NCI-H510A treated with DMSO at 0.1 percent for 48 hours (cell line): Measurements from ENCODE around the gene GPR35.
"Not testable (repeated sequence)": the region's sequence is repeated elsewhere in the genome, so short reads cannot be mapped to it uniquely, and the experiment has no call there.

ENCODE experiments used
- DNase-seq: peaks from one replicate; lab custom pipeline; 2025; lab: John Stamatoyannopoulos, UW

The GPR35 gene

DNA sequence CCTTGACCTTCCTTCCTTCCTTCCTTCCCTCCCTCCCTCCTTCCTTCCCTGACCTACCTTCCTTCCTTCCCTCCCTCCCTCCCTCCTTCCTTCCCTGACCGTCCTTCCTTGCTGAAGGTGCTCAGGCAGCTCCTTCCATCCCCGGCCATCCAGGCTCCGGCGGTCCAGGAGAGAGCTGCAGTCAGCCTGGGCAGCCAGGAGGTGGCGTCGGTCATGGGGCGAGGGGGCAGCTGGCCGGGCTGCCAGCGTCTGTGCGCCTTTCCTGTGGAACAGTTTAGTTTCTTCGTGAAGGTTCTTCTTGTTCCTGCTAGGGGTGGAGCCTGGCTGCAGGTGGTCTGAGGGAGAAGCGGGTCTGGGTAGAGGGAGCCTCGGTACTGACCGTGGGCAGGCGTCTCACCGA, 15.7 kb downstream of the GPR35 start:
- DNase-seq = peak; percentile 55

DNA sequence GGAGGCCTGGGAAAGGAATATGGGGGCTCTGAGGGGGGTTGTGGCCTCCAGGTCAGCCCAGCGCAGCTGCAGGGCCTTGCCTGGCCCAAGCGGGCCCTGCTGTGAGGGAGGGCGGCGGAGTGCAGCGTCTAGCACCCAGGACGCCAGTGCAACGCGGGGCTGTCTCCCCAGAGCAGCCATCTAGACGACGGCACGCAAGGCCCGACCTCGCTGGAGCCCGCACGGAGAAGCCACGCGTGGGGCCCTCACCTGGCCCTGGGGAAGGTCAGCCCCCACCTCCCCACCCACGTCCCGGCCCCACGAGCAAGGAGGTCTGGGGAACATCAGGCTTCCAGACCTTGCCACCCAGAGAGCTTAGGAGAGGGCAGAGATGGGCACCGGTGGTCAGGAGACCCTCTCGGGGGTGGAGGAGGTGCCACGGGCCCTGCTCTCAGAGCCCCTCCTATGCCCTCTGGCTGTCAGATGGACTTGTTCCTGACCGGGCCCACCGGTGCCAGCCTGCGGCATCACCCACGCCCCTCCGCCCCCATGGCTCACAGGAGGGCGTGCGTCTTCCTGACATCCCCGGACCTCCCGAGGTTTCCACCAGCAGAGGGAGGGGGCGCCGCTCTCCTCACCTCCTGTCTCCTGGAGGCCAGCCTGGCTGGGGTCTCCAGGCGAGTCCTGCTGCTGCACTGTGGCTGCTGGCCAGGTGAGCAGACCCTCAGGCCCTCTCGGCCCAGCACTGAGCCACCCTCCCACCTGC, 17.0 kb downstream of the GPR35 start:
- DNase-seq = no peak

DNA sequence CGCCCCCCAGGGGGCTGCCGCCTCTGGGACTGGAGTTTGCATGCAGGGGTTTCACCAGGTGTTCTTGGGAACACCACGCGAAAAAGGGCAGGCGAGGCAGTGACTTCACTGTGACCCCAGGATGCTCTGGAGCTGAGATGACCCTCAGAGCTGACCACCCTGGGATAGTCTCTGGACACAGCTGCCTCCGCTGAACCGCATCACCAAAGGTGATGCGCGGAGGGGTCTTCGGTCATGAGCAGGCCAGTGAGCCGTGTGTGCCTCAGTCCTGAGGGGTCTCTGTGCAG, 17.5 kb downstream of the GPR35 start:
- no peak for DNase-seq

DNA sequence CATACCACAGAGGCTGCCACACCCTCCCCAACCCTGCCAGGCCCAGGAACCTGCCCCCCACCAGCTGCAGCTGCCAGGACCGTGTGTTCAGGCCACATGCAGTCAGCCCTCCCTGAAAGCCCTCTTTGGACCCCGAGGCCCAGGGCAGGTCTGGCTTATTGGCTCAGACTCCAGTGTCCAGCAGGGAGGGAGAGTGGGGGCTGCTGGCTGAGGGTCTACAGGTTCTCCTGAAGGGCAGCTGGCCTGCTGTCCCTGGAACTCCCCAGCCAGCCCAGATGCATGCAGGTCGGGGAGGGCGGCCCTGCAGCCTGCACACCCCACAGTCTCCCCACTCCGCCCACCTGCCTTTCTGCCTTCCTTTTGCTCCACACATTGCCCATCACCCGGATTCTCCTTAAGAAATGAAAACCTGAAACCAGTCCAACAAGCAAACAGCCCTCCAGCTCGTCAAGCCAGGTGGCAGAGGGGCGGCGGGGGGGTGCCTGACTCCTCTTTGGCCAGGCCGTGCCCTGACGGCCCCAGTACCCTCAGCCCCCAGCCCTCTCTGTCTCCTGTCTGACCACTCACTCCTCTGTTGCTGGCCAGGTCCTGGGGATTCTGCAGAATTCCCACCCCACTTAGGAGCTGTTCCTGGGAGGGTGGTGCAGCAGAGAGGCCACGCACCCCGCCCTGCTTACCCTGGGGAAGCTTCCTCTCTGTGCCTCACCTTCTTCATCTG, 18.0 kb downstream of the GPR35 start:
- no peak for DNase-seq

DNA sequence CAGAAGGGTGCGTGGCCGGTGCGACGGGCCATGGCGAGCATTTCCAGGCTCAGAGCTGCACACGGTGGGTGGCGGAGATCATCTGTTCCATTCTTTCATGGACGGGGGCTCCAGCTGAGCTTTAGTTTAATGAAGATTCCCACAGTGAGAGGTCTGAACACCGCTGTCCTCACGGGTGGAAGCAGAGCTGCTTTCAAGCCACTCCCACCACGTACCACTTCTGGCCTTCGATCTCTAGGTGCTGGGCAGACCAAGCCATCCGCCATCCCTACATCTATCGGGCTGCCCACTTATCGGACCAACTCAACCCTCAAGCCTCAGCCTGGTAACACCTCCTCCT, 18.5 kb downstream of the GPR35 start:
- no peak for DNase-seq

DNA sequence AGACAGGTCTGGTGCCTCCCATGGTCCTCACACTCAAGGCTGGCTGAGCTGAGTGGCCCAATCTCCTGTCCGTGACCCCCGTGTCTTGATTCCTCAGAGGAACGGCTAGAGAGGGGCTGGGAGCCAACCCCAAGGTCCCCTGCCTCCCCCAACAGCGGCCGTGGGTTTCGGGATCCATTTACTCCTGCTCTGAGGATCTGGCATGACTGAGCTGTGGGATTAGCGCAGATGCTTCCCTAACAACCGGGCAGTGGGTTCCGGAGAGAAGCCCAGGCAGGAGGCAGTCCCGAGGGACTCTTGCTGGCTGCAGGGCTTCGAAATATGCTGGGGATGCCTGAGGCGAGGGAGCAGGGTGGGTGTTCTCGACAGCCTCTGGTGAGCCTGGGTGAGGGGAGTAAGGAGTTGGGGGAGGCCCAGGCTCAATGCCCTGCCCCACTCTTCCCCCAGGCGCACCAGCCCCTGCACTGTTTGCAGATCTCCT, 18.9 kb downstream of the GPR35 start:
- no peak for DNase-seq

DNA sequence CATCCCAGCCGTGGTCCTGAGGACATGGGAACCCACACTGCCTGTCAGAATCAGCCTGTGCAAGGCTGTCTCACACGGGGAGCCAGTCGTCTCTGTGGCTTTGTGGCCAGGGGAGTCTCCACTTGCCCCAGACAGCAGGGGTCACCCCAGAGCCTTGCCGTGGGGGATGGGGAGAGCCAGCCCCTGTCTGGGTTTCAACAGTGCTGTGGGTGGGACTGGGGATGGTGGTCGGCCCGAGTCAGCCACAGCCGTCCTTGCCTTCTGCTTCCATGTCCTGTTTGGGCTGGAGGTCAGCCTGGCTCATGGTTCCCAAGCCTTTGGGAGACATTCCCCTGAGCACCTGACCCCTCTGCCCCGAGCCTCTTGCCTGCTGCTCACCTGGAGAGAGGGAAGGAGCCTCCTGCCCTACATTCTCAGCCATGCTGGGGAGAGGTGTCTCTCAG, 19.6 kb downstream of the GPR35 start:
- DNase-seq = no peak

DNA sequence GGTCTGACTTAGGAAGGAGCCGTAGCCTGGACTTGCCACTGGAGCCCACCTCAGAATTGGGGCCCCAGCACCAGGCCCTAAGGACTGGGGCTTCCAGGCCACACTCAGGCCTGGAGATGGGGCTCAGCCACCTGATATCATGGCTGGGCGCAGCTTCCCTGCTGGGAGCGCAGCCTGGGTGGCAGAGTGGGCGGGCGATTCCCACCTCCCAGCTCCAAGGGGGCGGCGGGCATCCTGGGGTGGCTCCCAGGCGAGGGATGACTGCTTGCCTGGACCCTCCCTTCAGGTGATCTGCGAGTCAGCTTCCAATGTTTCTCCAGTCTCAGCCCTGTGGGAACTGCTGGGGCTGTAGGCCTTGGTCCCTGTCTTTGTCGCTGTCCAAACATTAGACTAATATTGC, 20.1 kb downstream of the GPR35 start:
- no peak for DNase-seq

DNA sequence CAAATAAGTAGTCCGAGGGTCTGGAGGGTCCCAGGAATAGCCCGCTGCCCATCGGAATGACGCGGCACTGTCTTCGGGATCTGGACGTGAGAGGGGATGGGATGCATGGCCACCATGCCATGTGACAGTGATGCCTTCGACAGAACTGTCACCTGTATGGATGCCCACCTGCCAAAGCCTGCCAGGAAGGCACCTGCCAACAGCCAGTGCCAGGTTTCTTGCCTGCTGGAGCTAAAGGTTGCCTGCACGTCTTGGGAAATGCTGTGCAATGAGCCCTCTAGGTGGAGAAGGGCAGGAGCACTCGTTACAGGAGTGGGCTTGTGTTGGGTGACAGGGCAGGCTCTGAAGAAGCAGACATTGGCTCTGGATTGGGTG, 20.5 kb downstream of the GPR35 start:
- DNase-seq = no peak

DNA sequence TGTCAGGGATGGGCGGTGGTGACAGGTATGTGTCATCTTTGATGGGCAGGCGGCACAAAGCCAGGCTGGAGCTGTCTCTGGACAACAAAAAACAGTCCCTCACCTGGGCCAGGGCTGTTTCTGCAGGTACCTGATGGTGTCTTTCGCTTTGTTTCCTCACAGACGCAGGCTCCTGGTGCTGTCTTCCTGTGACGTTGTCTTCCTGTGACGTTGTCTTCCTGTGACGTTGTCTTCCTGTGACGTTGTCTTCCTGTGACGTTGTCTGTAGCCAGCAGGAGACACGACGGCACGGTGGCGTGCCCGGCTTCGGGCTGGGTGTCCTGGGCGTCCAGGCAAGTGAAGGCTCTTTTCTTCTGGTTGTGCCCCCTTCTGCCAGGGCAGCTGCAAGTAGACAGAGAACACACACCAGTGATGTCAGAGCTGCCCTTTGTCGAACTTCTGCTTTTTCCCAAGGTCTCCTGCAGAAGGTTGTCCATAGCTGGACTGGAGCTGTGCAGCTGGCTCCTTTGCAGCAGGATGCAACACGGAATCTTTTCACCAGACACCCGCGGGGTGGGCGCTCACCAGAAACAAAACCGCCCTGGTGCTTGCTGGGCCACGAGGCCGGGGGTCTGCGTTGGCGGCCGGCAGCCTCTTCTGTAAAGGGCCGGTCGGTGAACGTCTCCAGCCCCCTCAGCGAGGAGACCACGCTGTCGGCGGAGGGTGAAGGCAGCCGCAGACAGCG, 21.1 kb downstream of the GPR35 start:
- DNase-seq = no peak

DNA sequence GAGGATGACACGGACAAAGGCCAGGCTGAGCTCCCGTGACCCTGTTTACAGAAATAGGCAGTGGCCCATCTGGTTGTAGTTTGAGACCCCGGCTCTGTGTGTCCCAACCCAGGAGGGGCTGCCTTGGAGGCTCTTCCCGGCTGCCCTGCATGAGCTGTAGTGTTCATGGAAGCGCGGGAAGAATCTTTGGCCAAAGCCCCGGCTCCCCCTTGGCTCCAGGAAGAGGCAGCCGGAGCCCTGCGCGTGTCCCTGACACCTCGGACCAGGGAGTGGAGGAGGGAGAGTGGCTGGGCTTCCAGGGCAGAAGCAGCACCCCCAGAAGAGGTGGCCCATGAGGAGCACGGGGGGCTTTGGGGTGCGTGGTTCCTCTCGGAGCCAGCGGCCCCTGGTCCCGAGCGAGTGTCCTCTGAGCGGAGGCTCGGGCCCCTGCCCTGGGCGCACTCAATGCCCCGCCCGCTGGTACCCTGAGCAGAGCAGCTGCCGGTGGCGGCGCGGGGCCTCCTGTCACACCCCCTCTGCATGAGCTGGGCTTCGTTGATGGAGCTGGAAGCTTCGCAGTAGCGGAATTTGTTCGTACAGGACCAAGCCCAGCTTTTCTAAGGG, 21.7 kb downstream of the GPR35 start:
- DNase-seq = no peak

DNA sequence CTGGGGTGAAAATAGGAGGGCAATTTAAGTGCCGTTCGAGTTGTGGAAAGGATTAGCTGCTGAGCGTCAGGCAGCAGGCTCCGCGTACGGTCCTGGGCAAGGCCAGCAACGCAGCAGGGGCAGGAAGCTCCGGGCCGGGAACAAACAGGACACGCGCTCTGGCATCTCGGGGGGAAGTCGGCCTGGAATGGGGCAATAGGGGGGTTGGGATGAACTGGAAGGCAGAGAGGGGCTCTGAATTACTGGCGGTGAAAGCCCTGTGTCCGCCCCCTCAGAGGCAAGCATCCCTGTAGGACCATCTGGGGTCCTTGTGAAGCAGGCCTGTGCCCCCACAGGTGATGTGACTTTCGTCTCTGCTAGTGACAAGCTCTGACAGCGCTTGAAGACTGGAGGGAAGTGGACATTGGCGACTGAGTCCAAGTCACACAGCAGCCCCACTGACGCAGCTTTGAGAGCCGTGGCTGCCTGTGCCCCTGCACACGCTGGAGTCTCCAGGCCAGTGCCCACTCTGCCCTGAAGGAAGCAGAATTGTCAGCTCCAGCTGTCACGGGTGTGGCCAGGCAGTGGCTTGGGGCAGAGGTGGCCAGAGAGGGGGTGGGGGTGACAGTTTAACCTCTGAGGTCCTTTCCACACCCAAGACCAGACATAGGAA, 22.3 kb downstream of the GPR35 start:
- DNase-seq = no peak

DNA sequence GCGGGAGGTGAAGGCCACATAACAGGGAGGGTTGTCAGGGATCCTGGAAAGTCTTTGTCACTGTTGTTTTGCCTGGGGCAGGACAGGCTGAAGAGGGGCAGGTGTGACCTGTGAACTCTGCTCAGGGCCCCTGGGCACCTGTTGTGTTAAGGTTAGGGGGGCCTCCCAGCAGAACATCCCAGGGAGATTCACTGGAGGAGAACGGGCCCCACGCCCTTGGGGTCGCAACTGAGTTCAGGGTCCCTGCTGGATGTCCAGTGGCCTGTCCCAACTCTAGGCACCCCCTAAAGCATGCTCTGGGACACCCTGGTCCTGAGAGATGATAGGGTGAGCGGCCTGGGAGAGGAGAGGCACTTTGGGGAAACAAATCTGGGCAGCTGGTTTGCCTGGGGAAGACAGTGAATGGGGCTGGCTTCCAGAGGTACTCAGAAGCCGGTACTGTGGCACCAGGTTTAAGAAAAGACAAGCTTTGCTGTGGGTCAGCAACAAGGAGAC, 22.9 kb downstream of the GPR35 start:
- no peak for DNase-seq

DNA sequence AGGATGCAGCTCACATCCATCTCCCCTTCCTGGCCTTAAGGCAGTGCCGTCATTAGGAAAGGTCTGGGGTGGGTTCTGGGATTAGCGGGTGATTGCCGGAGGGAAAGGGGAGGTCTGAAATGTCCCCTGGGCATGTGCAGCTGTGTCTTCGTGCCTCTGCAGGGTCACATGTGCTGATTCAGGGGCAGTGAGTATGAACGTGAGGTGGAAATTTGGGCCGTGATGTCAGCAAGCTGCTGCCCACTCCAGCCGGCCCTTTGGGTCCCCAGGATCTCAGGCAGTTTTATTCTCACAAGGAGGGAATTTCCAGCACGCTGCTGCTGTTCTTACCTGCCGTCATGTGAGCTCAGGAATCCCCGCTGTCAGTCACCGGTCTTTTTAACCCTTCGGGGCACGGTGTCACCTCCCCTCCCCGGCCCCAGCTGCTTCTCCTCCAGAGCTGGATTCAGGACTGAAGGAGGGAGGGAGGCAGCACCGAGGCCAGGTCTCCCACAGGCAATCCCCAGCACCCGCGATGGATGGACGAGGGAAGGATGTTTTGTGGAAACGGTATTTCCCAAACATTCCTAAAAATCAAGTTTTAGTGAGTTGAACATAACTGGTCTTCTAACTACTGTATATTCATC, 23.5 kb downstream of the GPR35 start:
- no peak for DNase-seq

DNA sequence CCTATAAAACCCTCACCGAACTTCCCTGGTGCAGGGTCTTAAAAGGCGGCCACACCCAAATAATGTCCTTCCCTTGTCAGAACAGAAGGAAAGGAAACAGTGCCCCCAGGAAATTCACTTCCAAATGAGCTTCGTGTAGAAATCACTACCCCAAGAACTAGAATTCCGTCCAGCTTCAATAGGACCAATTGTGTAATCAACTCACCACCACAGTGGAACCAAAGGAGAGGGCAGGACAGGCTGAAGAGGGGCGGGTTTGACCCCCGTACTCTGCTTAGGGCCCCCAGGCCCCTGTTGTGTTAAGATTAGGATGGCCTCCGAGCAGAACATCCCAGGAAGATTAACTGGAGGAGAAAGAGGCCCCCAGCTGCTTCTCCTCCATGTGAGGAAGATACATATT, 24.1 kb downstream of the GPR35 start:
- DNase-seq = no peak

DNA sequence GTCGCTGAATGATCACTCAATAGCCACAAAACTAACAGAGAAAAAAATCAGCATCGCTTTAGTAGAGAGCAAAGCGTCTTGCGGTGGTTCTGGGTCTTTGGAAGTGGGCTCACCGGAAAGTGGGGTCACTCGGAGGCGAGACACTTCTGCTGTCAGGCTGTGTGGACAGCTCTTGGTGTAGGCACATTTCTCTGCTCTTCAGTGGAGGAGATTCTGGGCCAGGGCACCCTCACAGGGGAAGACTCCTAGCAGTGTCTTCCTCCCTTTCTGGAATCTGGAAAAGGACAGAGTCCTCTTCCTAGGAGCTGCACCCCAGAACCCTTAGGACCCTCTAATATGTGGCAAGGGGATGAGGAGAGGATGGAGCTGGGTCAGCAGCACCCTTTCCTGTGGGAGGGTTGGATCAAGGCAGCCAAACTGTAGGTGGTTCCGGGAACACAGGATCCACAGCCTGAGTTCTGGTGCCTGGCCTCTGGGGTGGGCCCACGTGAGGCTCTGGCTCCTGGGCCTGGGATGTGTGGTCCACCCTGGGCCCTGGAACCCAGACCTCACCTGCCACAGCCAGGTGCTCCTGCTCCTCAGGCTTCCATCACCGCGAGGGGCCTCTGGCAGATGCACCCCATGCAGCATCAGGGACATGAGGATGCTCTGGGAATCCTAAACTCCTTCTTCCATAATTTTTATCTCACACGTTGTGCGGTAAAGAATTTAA, 25.1 kb downstream of the GPR35 start:
- no peak for DNase-seq

DNA sequence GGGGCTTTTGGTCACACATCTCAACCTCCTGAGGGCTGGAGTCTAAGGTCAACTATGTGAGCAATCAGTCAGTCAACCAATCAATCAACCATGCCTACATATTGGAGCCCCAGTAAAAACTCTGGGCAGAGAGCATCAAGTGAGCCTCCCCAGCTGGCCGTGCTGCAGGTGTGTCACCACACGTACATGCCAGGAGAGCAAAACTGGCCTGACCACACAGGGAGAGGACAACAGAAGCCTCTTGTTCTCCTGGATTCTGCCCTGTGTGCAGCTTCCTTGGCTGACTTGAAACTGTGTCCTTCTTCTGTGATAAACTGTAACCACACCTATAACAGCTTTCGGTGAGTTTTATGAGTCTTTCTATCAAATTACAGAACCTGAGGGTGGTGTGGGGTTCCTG, 25.9 kb downstream of the GPR35 start:
- no peak for DNase-seq

DNA sequence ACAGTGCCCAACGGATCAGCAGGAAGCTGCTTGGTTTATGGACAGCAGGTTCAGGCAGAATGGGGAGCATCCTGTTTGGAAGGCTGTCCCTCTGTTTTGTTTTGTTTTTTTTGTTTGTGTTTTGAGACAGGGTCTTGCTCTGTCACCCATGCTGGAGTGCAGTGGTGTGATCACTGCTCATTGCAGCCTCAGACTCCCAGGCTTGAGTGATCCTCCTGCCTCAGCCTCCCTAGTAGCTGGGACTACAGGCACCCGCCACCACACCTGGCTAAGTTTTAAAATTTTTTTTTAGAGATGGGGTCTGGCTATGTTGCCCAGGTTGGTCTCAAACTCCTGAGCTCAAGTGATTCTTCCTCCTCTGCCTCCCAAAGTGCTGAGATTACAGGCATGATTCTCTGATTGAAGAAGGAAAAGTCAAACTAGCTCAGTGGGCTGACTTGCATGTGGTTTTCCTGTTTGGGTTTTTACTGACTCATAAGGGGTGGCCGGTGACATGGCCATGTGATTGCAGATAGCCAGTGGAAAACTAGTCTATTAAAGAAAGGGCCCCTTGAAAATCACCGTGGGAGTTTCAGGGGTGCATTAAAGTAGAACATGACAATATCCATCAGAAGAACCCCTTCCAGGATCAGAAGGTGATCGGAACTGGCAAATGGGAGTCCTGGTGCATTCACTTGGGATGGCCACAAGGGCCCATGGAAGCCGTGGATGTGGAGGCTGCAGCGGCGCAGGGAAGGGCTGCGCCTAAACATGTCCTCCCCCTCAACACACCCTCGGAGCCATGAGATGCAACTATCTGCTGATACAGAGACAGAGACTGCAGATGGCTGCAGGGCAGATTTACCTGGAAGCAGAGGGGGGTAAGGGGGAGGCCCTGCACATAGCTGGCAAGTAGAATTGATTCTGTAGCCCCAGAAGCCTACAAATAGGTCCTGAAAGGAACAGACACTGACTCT, 30.9 kb downstream of the GPR35 start:
- DNase-seq = no peak

DNA sequence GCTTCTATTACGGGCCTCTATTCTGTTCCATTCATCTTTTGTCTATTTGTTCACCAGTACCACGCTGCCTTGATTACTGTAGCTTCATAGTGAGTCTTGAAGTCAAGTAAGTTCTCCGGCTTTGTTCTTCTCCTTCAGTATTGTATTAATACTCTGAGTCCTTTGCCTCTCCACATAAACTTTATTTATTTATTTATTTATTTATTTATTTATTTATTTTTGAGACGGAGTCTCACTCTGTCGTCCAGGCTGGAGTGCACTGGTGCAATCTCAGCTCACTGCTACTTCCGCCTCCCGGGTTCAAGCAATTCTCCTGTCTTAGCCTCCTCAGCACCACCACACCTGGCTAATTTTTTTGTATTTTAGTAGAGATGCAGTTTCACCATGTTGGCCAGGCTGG, 34.6 kb downstream of the GPR35 start:
- not testable (repeated sequence) for DNase-seq

DNA sequence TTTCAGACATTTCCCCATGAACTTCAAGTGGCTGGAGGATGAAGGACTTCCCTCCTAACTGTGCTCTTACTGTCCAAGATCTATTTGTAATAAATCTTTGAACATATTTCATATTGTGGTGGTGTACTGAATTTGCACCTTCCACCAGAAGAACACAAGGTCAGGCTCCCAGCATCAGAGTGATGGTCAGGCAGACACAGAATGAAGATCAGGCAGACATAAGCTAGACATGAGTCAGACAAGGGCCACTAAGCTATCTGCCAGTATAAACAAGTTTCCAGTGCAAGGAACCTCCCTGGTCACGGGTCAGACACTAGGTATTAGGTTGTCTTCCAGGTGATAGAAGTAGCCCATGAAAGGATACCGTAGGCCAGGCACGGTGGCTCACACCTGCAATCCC, 37.4 kb downstream of the GPR35 start:
- DNase-seq = no peak
